GM21528 (cell line): ENCODE results near the gene MATN3.
A peak's percentile ranks its signal among the peaks of the same experiment; 100 is the strongest.

Experiments used
- ATAC-seq: cut with Tn5 transposase; IDR thresholded peaks from one replicate; pipeline ENCODE4 v1.9.1; 2021; ENCODE audit warnings: mild to moderate bottlenecking, moderate library complexity; ENCODE audit not compliant: unreplicated experiment, low FRiP score

MATN3 gene

GRCh38 chr2:20005891-20006470, 6.5 kb downstream of the MATN3 start:
- no peak for ATAC-seq

- no peak for ATAC-seq
These were observed 7.3 kb downstream of the MATN3 start for GRCh38 chr2:20005067-20005627.

- no peak for ATAC-seq
These were observed 11.1 kb downstream of the MATN3 start for GRCh38 chr2:20001361-20001863.

- ATAC-seq, result no peak
These were observed 18.7 kb downstream of the MATN3 start for GRCh38 chr2:19993731-19994130.

GRCh38 chr2:19991895-19992294, 20.6 kb downstream of the MATN3 start:
- no peak for ATAC-seq

GRCh38 chr2:19990416-19990728, 22.1 kb downstream of the MATN3 start:
- ATAC-seq, result no peak

- ATAC-seq, result peak; percentile 90
These were observed 22.6 kb downstream of the MATN3 start, which contains the start of gene WDR35 for GRCh38 chr2:19989667-19990415. Gene WDR35, minus strand, starts transcription at chr2:19990105. Its CDS starts 90 bp downstream, at chr2:19990015.

- ATAC-seq, result no peak
These were observed 23.2 kb downstream of the MATN3 start for GRCh38 chr2:19989342-19989666.

- no peak for ATAC-seq
These were observed 23.9 kb downstream of the MATN3 start for GRCh38 chr2:19988600-19988999.

GRCh38 chr2:19987936-19988335, 24.5 kb downstream of the MATN3 start:
- peak; percentile 63 for ATAC-seq

- ATAC-seq, result no peak
These were observed 30.2 kb downstream of the MATN3 start for GRCh38 chr2:19982268-19982667.

GRCh38 chr2:19979932-19980331, 32.5 kb downstream of the MATN3 start:
- ATAC-seq, result no peak

GRCh38 chr2:19973466-19973865, 39.0 kb downstream of the MATN3 start:
- no peak for ATAC-seq

- no peak for ATAC-seq
These were observed 40.8 kb downstream of the MATN3 start for GRCh38 chr2:19971691-19972090.

- ATAC-seq, result no peak
These were observed 49.1 kb downstream of the MATN3 start for GRCh38 chr2:19963386-19963785.

GRCh38 chr2:19955544-19956422, 56.7 kb downstream of the MATN3 start:
- ATAC-seq, result peak; percentile 80

GRCh38 chr2:19949071-19949470, 63.4 kb downstream of the MATN3 start:
- ATAC-seq, result no peak

GRCh38 chr2:19947184-19947940, 65.1 kb downstream of the MATN3 start:
- no peak for ATAC-seq

- ATAC-seq, result no peak
These were observed 68.1 kb downstream of the MATN3 start for GRCh38 chr2:19944205-19944845.

- no peak for ATAC-seq
These were observed 69.3 kb downstream of the MATN3 start for GRCh38 chr2:19943189-19943588.
